HG02571 (cell line): Measurements from ENCODE around the gene PODXL.
A peak's percentile ranks its signal among the peaks of the same experiment; 100 is the strongest.
"Not testable (repeated sequence)": the region's sequence is repeated elsewhere in the genome, so short reads cannot be mapped to it uniquely, and the experiment has no call there.

Experiments
- ATAC-seq: cut with Tn5 transposase; IDR thresholded peaks from one replicate; pipeline ENCODE4 v1.9.1; 2021; ENCODE audit warnings: mild to moderate bottlenecking, moderate library complexity; ENCODE audit not compliant: unreplicated experiment

The PODXL gene

GRCh38 chr7:131538071-131538812 is 18.2 kb downstream of the PODXL start:
- no peak for ATAC-seq

- no peak for ATAC-seq
Observed at GRCh38 chr7:131537571-131537978, 18.9 kb downstream of the PODXL start.

- no peak for ATAC-seq
Observed at GRCh38 chr7:131536361-131536849, 20.0 kb downstream of the PODXL start.

- ATAC-seq: no peak
Observed at GRCh38 chr7:131533566-131534561, 22.6 kb downstream of the PODXL start.

DNA sequence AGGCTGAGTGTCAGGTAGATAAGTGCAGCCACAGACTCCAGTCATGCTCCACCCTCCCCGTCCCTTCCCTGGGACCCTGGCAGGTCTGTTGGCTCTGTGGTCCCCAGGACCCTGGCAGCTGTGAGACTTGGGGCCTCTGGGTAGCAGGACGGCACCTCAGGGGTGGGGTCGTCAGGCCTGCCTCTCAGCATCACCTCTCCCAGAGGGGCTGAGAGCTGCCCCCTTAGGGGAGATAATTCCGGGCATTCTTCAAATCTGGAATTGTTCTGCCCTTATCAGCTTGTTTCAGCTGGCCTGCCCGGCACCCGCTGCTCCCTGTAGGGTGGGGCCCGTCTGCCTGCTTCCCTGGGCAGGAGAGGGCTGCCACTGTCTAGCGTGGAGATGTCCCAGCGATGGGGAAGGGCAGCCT is 23.3 kb downstream of the PODXL start:
- no peak for ATAC-seq

DNA sequence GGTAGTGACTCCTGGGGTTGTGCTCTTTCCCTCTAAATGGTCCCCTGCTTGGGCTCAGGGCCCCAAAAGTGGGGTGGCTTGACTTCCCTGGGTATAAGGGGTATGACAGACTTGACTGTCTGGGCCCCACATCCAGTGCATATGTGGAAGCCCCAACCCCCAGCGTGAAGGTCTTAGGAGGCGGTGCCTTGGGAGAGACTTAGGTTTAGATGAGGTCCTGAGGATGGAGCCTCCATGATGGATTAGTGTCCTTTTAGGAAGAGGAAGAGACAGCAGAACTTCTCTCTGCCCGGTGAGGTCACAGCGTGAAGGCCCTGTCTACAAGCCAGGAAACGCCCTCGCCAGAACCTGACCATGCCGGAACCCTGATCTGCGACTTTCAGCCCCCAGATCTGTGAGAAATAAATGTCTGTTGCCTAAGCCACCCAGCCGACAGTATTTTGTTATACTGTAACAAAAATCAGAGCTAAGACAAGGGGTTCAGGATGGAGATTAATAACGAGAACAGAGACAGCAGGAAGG is 23.8 kb downstream of the PODXL start:
- no peak for ATAC-seq

DNA sequence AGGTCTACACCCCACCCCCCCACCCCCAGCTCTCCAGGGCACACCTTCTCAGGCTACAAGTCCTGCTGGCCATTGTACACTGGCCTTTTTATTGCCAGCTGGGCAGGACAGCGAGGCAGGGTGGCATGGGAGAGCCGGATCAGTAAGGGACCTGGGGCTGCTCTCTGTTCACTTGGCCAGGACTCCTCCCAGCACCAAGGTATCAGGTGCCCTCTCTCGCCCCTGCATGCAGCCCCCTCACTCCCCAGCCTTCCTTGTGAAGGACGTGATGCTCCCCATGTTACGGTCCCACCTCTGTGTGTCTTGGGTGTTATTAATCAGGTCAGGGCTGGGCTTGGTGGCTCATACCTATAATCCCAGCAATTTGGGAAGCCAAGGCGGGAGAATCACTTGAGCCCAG is 26.3 kb downstream of the PODXL start:
- no peak for ATAC-seq

GRCh38 chr7:131529617-131530016 is 26.8 kb downstream of the PODXL start:
- ATAC-seq: no peak

DNA sequence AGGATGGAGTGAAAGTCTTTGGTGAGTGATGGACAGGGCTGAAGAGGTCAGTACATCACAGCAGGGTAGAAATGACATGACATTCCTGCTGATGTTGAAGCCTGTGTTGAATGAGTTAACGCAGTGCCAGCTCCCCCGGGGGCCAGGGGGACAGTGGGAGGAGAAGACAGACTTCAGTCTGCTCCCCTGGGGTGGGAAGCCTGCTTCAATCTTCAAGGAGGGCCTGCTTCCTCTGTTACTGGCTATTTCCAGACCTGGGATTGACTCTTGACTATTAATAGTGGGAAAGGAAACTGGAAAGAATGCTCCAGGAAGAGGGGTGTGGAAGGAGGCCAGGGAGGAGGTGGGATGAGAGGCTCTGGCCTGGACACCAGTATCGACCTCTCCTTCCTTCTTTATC is 27.2 kb downstream of the PODXL start:
- ATAC-seq: no peak

DNA sequence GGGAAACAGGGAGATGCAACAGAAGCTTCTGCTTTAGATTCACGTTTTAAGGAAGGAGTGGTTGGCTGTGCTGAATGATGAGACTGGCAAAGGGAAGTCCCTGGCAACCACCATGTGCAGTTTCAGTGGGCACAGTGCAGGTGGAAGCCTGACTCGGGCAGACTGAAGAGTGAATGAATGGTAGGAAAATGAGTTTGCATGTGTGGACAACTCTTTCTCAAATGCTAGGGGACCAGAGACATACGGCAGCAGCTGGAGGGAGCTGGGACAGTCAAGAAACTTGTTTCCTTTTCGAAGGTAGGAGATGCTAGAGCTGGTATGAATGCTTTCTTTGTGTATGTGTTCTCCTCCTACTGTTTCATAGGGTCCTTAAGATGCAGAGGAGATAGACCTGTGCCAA is 29.0 kb downstream of the PODXL start:
- ATAC-seq: no peak

GRCh38 chr7:131525820-131526219 is 30.6 kb downstream of the PODXL start:
- ATAC-seq: no peak

DNA sequence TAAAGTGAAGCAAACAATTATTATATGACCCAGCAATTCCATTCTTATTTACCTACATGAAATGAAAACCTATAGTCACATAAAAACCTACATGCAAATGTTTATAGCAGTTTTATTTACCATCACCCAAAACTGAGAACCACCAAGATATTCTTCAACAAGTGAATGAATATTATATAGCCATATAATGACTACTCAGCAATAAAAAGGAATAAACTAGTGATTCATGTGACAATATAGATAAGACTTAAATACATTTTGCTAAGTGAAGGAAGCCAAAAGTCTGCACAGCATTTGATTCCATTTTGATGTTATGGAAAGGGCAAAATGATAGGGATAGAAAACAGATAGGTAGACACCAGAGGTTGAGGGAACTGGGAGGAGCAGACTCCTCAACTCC is 31.7 kb downstream of the PODXL start:
- no peak for ATAC-seq

DNA sequence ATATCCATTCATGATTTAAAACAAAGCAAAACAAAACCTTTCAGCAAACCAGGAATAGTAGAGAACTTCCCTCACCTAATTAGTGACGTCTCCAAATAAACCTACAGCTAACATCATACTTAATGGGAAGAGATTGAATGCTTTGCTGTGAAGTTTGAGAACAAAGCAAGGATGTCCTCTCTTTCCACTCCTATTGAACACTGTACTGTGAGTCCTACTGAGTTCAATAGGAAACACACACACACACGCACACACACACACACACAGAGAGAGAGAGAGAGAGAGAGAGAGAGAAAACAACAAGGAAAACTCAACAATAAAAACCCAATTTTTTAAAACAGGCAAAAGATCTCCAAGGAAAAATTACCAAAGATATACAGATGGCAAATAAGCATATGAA is 32.3 kb downstream of the PODXL start:
- no peak for ATAC-seq

- peak; percentile 56 for ATAC-seq
Observed at GRCh38 chr7:131522325-131522930, 34.0 kb downstream of the PODXL start.

- ATAC-seq: no peak
Observed at GRCh38 chr7:131521651-131522163, 34.7 kb downstream of the PODXL start.

- ATAC-seq: no peak
Observed at GRCh38 chr7:131518626-131519025, 37.8 kb downstream of the PODXL start.

GRCh38 chr7:131517218-131517923 is 39.1 kb downstream of the PODXL start:
- no peak for ATAC-seq

DNA sequence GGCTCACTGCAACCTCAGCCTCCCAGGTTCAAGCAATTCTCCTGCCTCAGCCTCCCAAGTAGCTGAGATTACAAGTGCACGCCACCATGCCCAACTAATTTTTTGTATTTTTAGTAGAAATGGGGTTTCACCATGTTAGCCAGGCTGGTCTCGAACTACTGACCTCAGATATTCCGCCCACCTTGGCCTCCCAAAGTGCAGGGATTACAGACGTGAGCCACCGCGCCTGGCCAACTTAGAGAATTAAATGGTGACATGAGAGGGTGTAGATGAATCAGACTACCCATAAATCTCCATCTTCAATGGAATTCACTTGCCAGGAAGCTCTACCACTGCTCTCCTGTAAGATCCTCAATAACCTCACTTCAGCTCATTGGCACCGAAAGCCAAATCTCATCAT is 41.0 kb downstream of the PODXL start:
- not testable (repeated sequence) for ATAC-seq

DNA sequence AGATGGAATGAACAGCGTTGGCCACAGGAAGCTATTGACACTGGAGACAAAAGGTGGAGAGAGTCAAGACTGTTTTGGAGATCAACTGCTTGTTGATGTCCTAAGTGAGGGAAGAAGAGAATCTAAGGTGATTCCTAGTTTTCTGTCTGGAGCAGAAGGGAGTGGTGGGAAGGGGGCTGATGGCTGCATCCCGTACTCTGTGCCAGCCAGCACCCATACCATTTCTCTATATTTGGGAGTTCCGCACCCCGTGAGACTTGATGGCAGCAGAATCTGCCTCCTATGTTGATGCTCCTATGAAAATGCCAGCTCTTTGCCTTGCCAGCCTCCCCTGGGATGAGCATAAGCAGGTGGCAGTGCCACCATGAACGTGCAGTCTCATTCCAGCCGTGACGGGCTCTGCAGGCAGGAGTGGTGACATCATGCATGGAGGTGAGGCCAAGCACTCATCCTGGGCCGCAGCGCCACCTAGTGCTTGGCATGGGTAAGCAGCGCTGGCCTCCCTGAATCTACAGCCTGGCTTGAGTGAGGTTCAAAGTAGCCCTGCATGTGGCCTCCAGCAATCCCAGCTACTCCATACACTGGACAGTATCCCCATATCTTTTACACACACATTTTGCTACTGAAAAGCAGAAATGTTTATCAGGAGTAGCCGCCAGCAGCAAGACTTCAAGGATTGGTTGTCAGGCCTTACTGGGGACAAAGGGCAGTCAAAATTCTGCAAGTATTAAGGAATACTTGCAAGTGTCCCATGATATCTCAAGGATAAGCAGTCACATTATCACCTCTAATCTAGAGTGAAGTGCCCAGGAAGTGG is 43.0 kb downstream of the PODXL start:
- no peak for ATAC-seq
